Endothelial cell of umbilical vein (primary cell): Measurements from ENCODE around the gene IFT88. TPM values are rescaled to one million over a fixed set of nuclear protein-coding genes. Genes with fewer than 3 reads are reported as not detected.

Experiments used
- BruUV-seq: library from RNA; stranded (reverse); fragments of 400-500 nt; replicated peaks from 2 replicates; lab custom pipeline; 2021; lab: Mats Ljungman, UMichigan
- CTCF ChIA-PET: fragments of 300-600, 350-600 bp; sonication (Branson Sonifier 250); formaldehyde crosslinking; loops from one replicate; lab custom pipeline; 2021; ENCODE audit warnings: antibody characterized with exemption, inconsistent platforms; lab: Charles Lee
- POLR2A ChIA-PET: fragments of 300-600, 350-600 bp; sonication (Branson Sonifier 250); formaldehyde crosslinking; loops from one replicate; lab custom pipeline; 2021; ENCODE audit warnings: antibody characterized with exemption, inconsistent platforms; lab: Charles Lee
- DNase-seq: peaks from one replicate; pipeline ENCODE4 v3.0.0-alpha.2; 2011; ENCODE audit warnings: low read depth, low spot score
- FAIRE-seq: peaks from 2 replicates; lab custom pipeline; 2011; peaks lifted over from hg19 to GRCh38; lab: Jason Lieb, UNC
- H2AFZ ChIP-seq: 2 replicates; pipeline ENCODE4 v1.6.0; 2012; ENCODE audit warnings: low read depth, low read length, control low read depth, inconsistent platforms
- H3K27ac ChIP-seq: 2 replicates; pipeline ENCODE4 v1.5.1; 2011; ENCODE audit warnings: low read depth, mild to moderate bottlenecking, control low read depth, low read length, moderate library complexity; ENCODE audit not compliant: insufficient read depth
- H3K27me3 ChIP-seq, 2 experiments: 2 replicates each; pipeline versions ENCODE4 v1.6.0 to v1.6.1; 2011; ENCODE audit warnings: low read length in 2 of 2, mixed read lengths in 1 of 2; ENCODE audit not compliant: control insufficient read depth in 2 of 2, insufficient read depth in 2 of 2
- H3K36me3 ChIP-seq, 2 experiments: 2 replicates in 1 of 2; 3 replicates in 1 of 2; pipeline ENCODE4 v1.5.1; 2011; ENCODE audit warnings: low read length in 2 of 2, mild to moderate bottlenecking in 1 of 2, moderate library complexity in 1 of 2; ENCODE audit not compliant: control insufficient read depth in 2 of 2, insufficient read depth in 2 of 2; ENCODE audit errors: extremely low read depth in 1 of 2
- H3K4me1 ChIP-seq: 3 replicates; pipeline ENCODE4 v1.5.1; 2011; ENCODE audit warnings: mild to moderate bottlenecking, low read length; ENCODE audit not compliant: control insufficient read depth, insufficient read depth; ENCODE audit errors: extremely low read depth
- H3K4me2 ChIP-seq: 2 replicates; pipeline ENCODE4 v1.6.1; 2011; ENCODE audit warnings: low read length, control low read depth, mixed read lengths; ENCODE audit not compliant: insufficient read depth
- H3K4me3 ChIP-seq, 3 experiments: fragments of 200-600 bp in 1 of 3; sonication (generic), shearing (Covaris generic) in 1 of 3; replicated peaks in 1 of 3; 2 replicates each; pipeline ENCODE4 v1.5.1; 2011 to 2016; ENCODE audit warnings: control low read depth in 3 of 3, low read length in 3 of 3, mild to moderate bottlenecking in 2 of 3, inconsistent platforms in 1 of 3, low read depth in 1 of 3, moderate library complexity in 1 of 3; ENCODE audit not compliant: insufficient read depth in 1 of 3
- H3K79me2 ChIP-seq: 2 replicates; pipeline ENCODE4 v1.6.0; 2012; ENCODE audit warnings: low read length, inconsistent platforms; ENCODE audit not compliant: control insufficient read depth, insufficient read depth
- H3K9ac ChIP-seq: replicated peaks from 2 replicates; pipeline ENCODE3; 2011; ENCODE audit warnings: low read length, control low read depth; ENCODE audit not compliant: insufficient read depth; ENCODE audit errors: extremely low read depth
- H3K9me1 ChIP-seq: replicated peaks from 3 replicates; pipeline ENCODE4 v1.6.0; 2011; ENCODE audit warnings: mild to moderate bottlenecking, low read length; ENCODE audit not compliant: control insufficient read depth, insufficient read depth; ENCODE audit errors: extremely low read depth
- H3K9me3 ChIP-seq: replicated peaks from 2 replicates; pipeline ENCODE4 v1.5.1; 2012; ENCODE audit warnings: low read length, inconsistent platforms; ENCODE audit not compliant: control insufficient read depth, insufficient read depth
- H4K20me1 ChIP-seq: replicated peaks from 2 replicates; pipeline ENCODE3; 2011; ENCODE audit warnings: mild to moderate bottlenecking, low read length; ENCODE audit not compliant: control insufficient read depth, insufficient read depth; ENCODE audit errors: extremely low read depth
- EZH2 ChIP-seq: IDR thresholded peaks from 2 replicates; pipeline ENCODE4 v1.6.1; 2012; ENCODE audit warnings: borderline replicate concordance, low read depth, mild to moderate bottlenecking, moderate library complexity, low read length, inconsistent platforms; ENCODE audit not compliant: severe bottlenecking
- FOS ChIP-seq: IDR thresholded peaks from 2 replicates; pipeline ENCODE4 v1.6.1; 2011; ENCODE audit warnings: mild to moderate bottlenecking, low read length, moderate library complexity, borderline replicate concordance; ENCODE audit not compliant: insufficient read depth
- GATA2 ChIP-seq: IDR thresholded peaks from 2 replicates; pipeline ENCODE4 v1.7.0; 2011; ENCODE audit warnings: low read depth, mild to moderate bottlenecking, moderate library complexity, mixed read lengths, low read length; ENCODE audit not compliant: insufficient read length, insufficient read depth
- JUN ChIP-seq: IDR thresholded peaks from 2 replicates; pipeline ENCODE4 v1.6.1; 2011; ENCODE audit warnings: borderline replicate concordance, low read depth; ENCODE audit not compliant: insufficient read length, insufficient read depth
- MYC ChIP-seq: IDR thresholded peaks from one replicate; pipeline ENCODE4 v1.6.1; 2011; ENCODE audit warnings: mild to moderate bottlenecking, low read depth, low read length
- POLR2A ChIP-seq: IDR thresholded peaks from 2 replicates; pipeline ENCODE4 v1.6.1; 2012; ENCODE audit warnings: low read depth, mild to moderate bottlenecking, control low read depth, low read length
- POLR2AphosphoS5 ChIP-seq: IDR thresholded peaks from 2 replicates; pipeline ENCODE4 v1.6.1; 2012; ENCODE audit warnings: low read depth, mild to moderate bottlenecking, control low read depth, low read length, moderate library complexity; ENCODE audit not compliant: insufficient read depth
- dilution Hi-C: fragments of 300-500 bp; cut with MboI; formaldehyde crosslinking; loops from one replicate; pipeline ENCODE4 v1.15.0; 2019; ENCODE audit warnings: low sequenced_read_pairs; ENCODE audit not compliant: extremely low pct_ligation_motif_present
- intact Hi-C: fragments of 100-400 bp; cut with micrococcal nuclease; formaldehyde crosslinking; loops from one replicate; pipeline ENCODE4 v1.10.0; 2022
- polyA plus RNA-seq, 4 experiments: library from polyadenylated mRNA; depleted of rRNA in 3 of 4; stranded (reverse) in 3 of 4; unstranded in 1 of 4; fragments of >200 nt; gene quantifications; 2 replicates each; pipeline versions ENCODE4 v1.2.1 to v1.2.3, GENCODE V29; 2011 to 2012; ENCODE audit warnings: missing spikeins in 1 of 4
- total RNA-seq: library from RNA; stranded (reverse); gene quantifications from 2 replicates; pipeline ENCODE4 v1.2.3, GENCODE V29; 2021
- TF ChIP-seq, protein P1 (sequence below), 2 donors: IDR thresholded peaks; 1 replicate in 1 of 2; 2 replicates in 1 of 2; pipeline ENCODE4 v1.5.1; 2011; ENCODE audit warnings: low read length in 2 of 2, mild to moderate bottlenecking in 2 of 2, moderate library complexity in 2 of 2, control low read depth in 1 of 2, inconsistent platforms in 1 of 2, low read depth in 1 of 2; ENCODE audit not compliant: insufficient read depth in 1 of 2; ENCODE audit errors: extremely low read depth in 1 of 2
- TF ChIP-seq, protein P2 (sequence below): IDR thresholded peaks from 2 replicates; pipeline ENCODE4 v1.6.1; 2011; ENCODE audit not compliant: insufficient read depth, insufficient read length

Gene IFT88
- total and polyA plus RNA-seq, 2 donors (not counting 3 experiments of a cell fraction or from before 2014, with no cell fraction given): 2.4 to 9.1 TPM

DNA sequence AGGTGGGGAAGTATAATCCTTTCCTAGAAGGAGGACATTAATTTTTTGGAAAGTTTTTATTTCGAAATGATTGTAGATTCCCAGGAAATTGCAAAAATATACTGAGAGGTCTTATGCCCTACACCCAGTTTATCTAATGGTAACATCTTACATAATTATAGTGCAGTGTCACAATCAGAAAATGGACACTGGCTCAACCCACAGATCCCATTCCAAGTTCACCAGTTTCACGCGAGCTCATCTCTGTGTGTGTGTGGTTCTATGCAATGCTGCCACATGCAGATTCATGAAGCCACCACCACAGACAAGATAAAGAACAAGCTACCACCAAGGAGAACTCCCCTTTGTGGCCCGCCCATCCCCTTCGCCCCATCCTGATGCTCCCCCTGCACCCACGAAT is 160.9 kb downstream of the IFT88 start:
- Histone ChIP-seq H3K4me2 (no peak overlapping the region), H2AFZ (no peak overlapping the region), H3K4me3 (no peak overlapping the region), H3K9ac (no peak overlapping the region), H3K9me3 (no peaks in the 10 kb centered on the region), H3K27me3 (no peaks in the 10 kb centered on the region), H3K9me1 (no peaks in the 10 kb centered on the region), H3K27ac (no peak overlapping the region), H3K4me1 (peaks cover 7% of the 10 kb centered on the region), H3K79me2 (no peaks in the 10 kb centered on the region), H4K20me1 (no peaks in the 10 kb centered on the region), H3K36me3 (no peaks in the 10 kb centered on the region)
- dilution Hi-C loops: no loop called here
- DNase-seq (no peak), FAIRE-seq (no peak)
- ChIA-PET CTCF (interaction anchor here (0.5 to 1.2 kb wide), 3 partner anchors 16 to 216 kb away, joined by 3 read pairs; no protein-coding TSS in a partner anchor), POLR2A (no interaction called here)
- TF ChIP-seq GATA2 (no peak), FOS (no peak), POLR2A (no peak), POLR2AphosphoS5 (no peak), JUN (no peak), EZH2 (no peak), MYC (no peak)
- TF ChIP-seq, protein P1, sequence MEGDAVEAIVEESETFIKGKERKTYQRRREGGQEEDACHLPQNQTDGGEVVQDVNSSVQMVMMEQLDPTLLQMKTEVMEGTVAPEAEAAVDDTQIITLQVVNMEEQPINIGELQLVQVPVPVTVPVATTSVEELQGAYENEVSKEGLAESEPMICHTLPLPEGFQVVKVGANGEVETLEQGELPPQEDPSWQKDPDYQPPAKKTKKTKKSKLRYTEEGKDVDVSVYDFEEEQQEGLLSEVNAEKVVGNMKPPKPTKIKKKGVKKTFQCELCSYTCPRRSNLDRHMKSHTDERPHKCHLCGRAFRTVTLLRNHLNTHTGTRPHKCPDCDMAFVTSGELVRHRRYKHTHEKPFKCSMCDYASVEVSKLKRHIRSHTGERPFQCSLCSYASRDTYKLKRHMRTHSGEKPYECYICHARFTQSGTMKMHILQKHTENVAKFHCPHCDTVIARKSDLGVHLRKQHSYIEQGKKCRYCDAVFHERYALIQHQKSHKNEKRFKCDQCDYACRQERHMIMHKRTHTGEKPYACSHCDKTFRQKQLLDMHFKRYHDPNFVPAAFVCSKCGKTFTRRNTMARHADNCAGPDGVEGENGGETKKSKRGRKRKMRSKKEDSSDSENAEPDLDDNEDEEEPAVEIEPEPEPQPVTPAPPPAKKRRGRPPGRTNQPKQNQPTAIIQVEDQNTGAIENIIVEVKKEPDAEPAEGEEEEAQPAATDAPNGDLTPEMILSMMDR (IDR thresholded peaks at IDR 0.05; ENCODE audit: extremely low read depth in 1 of 2, insufficient read depth in 1 of 2, low read depth in 1 of 2, low read length in 2 of 2): no peak
- TF ChIP-seq, protein P2, sequence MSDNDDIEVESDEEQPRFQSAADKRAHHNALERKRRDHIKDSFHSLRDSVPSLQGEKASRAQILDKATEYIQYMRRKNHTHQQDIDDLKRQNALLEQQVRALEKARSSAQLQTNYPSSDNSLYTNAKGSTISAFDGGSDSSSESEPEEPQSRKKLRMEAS: no peak
- no TSS peak for BruUV-seq
- intact Hi-C loops: no loop called here
